Transverse colon (tissue), 4 donors: ENCODE results near the gene TRPV3. TPM values are rescaled to one million over a fixed set of nuclear protein-coding genes. Genes with fewer than 3 reads are reported as not detected.
"Not testable (repeated sequence)": the region's sequence is repeated elsewhere in the genome, so short reads cannot be mapped to it uniquely, and the experiment has no call there.

Source experiments
- DNase-seq: peaks from one replicate; pipeline ENCODE4 v3.0.0-alpha.2; 2019
- H3K27ac ChIP-seq, 4 donors: fragments of 200-600 bp; sonication (generic); 2 replicates each; pipeline ENCODE4 v1.5.1; 2016 to 2018; ENCODE audit warnings: inconsistent platforms in 4 of 4
- H3K27me3 ChIP-seq: fragments of 200-600 bp; sonication (generic); 2 replicates; pipeline ENCODE4 v1.5.1; 2017; ENCODE audit warnings: inconsistent platforms
- H3K36me3 ChIP-seq, 4 donors: fragments of 200-600 bp; sonication (generic); 2 replicates each; pipeline ENCODE4 v1.5.1; 2017 to 2019; ENCODE audit warnings: inconsistent platforms in 4 of 4
- H3K4me1 ChIP-seq, 4 donors: fragments of 200-600 bp; sonication (generic); 2 replicates each; pipeline ENCODE4 v1.5.1; 2017 to 2020; ENCODE audit warnings: inconsistent platforms in 4 of 4
- H3K4me3 ChIP-seq, 4 donors: fragments of 200-600 bp; sonication (generic); 1 replicate in 1 of 4; 2 replicates in 3 of 4; pipeline versions ENCODE4 v1.5.1 to v1.6.1; 2017 to 2019; ENCODE audit warnings: inconsistent platforms in 4 of 4
- H3K9me3 ChIP-seq, 2 donors: fragments of 200-600 bp; sonication (generic); 2 replicates each; pipeline ENCODE4 v1.5.1; 2017 to 2019; ENCODE audit warnings: inconsistent platforms in 2 of 2
- EP300 ChIP-seq: sonication (generic); formaldehyde crosslinking; IDR thresholded peaks from one replicate; pipeline ENCODE4 v1.6.1; 2017; ENCODE audit warnings: antibody characterized with exemption, low read depth
- POLR2A ChIP-seq: fragments of 450-650 bp; IDR thresholded peaks from one replicate; pipeline ENCODE4 v1.6.1; 2016; ENCODE audit warnings: antibody characterized with exemption, mild to moderate bottlenecking, moderate library complexity
- POLR2AphosphoS5 ChIP-seq, 3 donors: sonication (generic); formaldehyde crosslinking; IDR thresholded peaks; one replicate each; pipeline ENCODE4 v1.6.1; 2016; ENCODE audit warnings: antibody characterized with exemption in 3 of 3
- WGBS, 2 donors: methylation state at CpG; one replicate each; pipeline ENCODE4 v1.1.5; 2018; ENCODE audit warnings: low coverage in 1 of 2; 5-methylcytosine and 5-hydroxymethylcytosine counted together
- in situ Hi-C, 4 donors: fragments of 200-750 bp; cut with MboI; loops; one replicate each; pipeline versions ENCODE4 v1.15.0 to v1.15.1; 2017; ENCODE audit warnings: low sequenced_read_pairs in 3 of 4, low pct_ligation_motif_present in 1 of 4, low pct_unique_long_range_greater_than_20kb in 1 of 4
- intact Hi-C: fragments of 100-400 bp; cut with DNase I; formaldehyde crosslinking; loops from one replicate; pipeline ENCODE4 v1.15.1; 2023; ENCODE audit warnings: low total_unique reads
- total RNA-seq, 4 donors: library from RNA; depleted of rRNA; stranded (reverse); fragments of >200 nt; gene quantifications; one replicate each; pipeline ENCODE4 v1.1.0, GENCODE V29; 2016
- TF ChIP-seq, protein P1 (sequence below), 5 experiments: fragments of 200-600 bp in 3 of 5; fragments of 450-650 bp in 2 of 5; sonication (generic) in 3 of 5; IDR thresholded peaks; 1 replicate in 2 of 5; 2 replicates in 3 of 5; pipeline ENCODE4 v1.5.1; 2016 to 2017; ENCODE audit warnings: antibody characterized with exemption in 5 of 5, inconsistent platforms in 3 of 5, mild to moderate bottlenecking in 2 of 5, moderate library complexity in 1 of 5

The TRPV3 gene
- total RNA-seq, 4 donors from 2014 or later: 0.20 to 7.1 (median 3.7) TPM

DNA sequence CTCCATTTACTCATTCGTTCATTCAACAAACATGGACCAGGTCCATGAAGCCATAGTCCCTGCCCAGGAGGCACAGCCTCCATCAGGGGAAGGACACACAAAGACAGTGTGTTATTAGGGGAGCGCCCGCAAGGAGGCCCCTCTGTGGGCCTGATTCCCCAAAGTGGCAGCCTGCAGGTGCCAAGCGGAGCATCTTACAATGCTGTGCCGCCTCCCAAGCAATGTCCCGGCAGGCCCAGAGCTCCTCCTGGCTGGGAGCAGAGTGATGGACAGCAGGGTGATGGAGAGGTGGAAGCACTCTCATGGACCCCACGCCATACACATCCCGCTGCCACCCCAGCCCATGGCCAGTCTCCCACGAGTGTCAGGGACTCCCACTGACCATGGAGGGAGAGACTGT lies 25.8 kb upstream of the TRPV3 start:
- WGBS, 2 donors: 95% methylated on average over 9 of the region's 9 CpGs; no CpG with 5 or more reads in 1 of the 2 donors
- H3K4me1 ChIP-seq: no peaks in the 10 kb centered on the region
- intact Hi-C loops: no loop called here

DNA sequence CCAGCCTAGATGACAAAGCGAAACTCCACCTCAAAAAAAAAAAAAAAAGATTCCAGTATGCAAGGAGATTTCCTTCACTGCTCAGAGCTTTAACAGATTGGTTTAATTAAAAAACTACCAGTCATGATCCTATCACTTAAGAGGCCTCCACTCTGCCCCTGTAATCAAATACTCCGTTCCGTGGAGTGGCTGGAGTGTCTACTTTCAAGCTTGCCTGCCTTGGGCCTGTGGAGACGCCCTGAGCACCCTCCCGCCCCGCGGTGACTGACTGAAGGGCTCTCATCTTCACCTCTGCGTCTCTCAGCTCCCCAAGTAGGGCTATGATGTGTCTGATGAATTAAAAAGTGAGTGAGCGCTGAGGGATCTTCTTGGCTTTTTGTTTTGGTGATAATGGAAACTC lies 25.3 kb upstream of the TRPV3 start:
- Histone ChIP-seq H3K4me1 (no peaks in the 10 kb centered on the region), H3K27ac (no peak overlapping the region), H3K36me3 (peaks cover 0 to 6% (median 0%) of the 10 kb centered on the region in 4 donors), H3K9me3 (no peaks in the 10 kb centered on the region), H3K4me3 (no peak overlapping the region), H3K27me3 (no peaks in the 10 kb centered on the region)
- WGBS, 2 donors: 95 to 96% methylated on average over 8 to 9 of the region's 9 CpGs
- TF ChIP-seq EP300: no peak
- no peak for TF ChIP-seq POLR2A
- TF ChIP-seq, protein P1, sequence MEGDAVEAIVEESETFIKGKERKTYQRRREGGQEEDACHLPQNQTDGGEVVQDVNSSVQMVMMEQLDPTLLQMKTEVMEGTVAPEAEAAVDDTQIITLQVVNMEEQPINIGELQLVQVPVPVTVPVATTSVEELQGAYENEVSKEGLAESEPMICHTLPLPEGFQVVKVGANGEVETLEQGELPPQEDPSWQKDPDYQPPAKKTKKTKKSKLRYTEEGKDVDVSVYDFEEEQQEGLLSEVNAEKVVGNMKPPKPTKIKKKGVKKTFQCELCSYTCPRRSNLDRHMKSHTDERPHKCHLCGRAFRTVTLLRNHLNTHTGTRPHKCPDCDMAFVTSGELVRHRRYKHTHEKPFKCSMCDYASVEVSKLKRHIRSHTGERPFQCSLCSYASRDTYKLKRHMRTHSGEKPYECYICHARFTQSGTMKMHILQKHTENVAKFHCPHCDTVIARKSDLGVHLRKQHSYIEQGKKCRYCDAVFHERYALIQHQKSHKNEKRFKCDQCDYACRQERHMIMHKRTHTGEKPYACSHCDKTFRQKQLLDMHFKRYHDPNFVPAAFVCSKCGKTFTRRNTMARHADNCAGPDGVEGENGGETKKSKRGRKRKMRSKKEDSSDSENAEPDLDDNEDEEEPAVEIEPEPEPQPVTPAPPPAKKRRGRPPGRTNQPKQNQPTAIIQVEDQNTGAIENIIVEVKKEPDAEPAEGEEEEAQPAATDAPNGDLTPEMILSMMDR (IDR thresholded peaks at IDR 0.05): no peak
- no peak for TF ChIP-seq POLR2AphosphoS5 (IDR thresholded peaks at IDR 0.05)
- DNase-seq: no peak
- intact Hi-C loops (no loop called here), in situ Hi-C loops (no loop called here)

More for the DNA sequence above, 25.8 kb upstream of the TRPV3 start:
- Histone ChIP-seq H3K4me3 (no peak overlapping the region), H3K9me3 (no peaks in the 10 kb centered on the region), H3K27me3 (no peaks in the 10 kb centered on the region), H3K36me3 (peaks cover 0 to 6% (median 0%) of the 10 kb centered on the region in 4 donors), H3K27ac (no peak overlapping the region)
- in situ Hi-C loops: no loop called here
- no peak for DNase-seq
- no peak for TF ChIP-seq POLR2AphosphoS5 (IDR thresholded peaks at IDR 0.05)
- TF ChIP-seq, protein P1 (IDR thresholded peaks at IDR 0.05): no peak
- TF ChIP-seq EP300: no peak
- no peak for TF ChIP-seq POLR2A

DNA sequence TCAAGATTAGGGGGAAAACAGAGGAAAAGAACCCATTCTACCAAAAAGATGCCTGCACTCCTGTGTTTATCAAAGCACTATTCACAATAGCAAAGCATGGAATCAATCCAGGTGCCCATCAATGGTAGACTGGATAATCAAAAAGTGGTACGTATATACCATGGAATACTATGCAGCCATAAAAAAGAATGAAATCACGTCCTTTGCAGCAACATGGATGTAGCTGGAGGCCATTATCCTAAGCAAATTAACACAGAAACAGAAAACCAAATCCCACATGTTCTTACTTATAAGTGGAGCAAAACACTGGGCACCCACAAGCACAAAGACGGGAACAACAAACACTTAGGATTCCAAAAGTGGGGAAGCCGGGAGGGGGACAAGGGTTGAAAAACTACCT lies 21.1 kb upstream of the TRPV3 start:
- in situ Hi-C loops, H3K4me3 ChIP-seq, H3K9me3 ChIP-seq, intact Hi-C loops, H3K36me3 ChIP-seq, H3K4me1 ChIP-seq, H3K27me3 ChIP-seq, DNase-seq, H3K27ac ChIP-seq: not testable (repeated sequence)
- WGBS, 2 donors: 83 to 84% methylated on average over 3 to 4 of the region's 4 CpGs

DNA sequence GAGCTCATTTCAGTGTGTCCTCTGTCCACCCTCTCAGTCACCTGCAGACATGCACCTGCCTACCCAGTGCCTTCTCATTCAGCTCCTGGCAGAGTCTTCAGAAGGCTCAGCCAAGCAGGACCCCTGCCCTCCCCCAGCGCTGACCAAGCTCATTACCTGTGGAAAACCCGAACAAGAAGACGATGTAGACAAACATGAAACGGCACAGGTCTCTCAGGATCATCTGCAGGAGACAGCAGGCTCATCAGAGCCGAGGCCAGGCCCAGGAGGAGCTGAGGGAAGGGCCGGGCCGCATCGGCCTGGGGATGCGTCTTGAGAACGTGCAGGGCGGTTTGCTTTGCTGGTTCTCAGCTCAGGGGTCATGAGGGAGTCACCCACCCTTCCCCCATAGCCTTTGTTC lies 19.4 kb upstream of the TRPV3 start:
- WGBS, 2 donors: 80 to 94% methylated on average over 1 to 11 of the region's 11 CpGs
- no peak for DNase-seq
- TF ChIP-seq, protein P1 (IDR thresholded peaks at IDR 0.05): no peak
- TF ChIP-seq POLR2AphosphoS5 (IDR thresholded peaks at IDR 0.05): no peak
- no peak for TF ChIP-seq EP300
- TF ChIP-seq POLR2A: no peak
- Histone ChIP-seq H3K27ac (no peak overlapping the region), H3K27me3 (no peaks in the 10 kb centered on the region), H3K4me3 (no peak overlapping the region), H3K4me1 (no peaks in the 10 kb centered on the region), H3K9me3 (no peaks in the 10 kb centered on the region), H3K36me3 (no peaks in the 10 kb centered on the region)
- intact Hi-C loops: no loop called here
- in situ Hi-C loops: no loop called here

DNA sequence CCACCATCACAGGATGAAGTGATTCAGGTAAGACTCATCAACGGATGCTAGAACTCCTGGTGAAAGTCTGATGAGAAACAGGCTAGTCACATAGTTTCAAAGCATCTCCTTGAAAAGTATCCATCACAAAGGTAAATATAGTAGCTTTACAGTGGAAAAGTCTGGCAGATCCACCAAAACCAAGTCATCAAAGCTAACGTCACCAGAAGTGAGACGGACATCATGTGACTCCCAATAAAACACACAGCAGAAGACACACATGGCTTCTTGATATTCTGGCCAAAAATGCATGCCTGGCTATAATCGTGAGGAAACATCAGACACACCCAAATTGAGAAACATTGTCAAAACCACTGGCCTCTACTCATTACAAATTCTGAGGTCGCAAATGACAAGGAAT lies 17.9 kb upstream of the TRPV3 start:
- Histone ChIP-seq H3K27me3 (no peaks in the 10 kb centered on the region), H3K36me3 (peaks cover 0 to 4% (median 0%) of the 10 kb centered on the region in 4 donors), H3K4me3 (no peak overlapping the region), H3K9me3 (no peaks in the 10 kb centered on the region), H3K4me1 (no peaks in the 10 kb centered on the region), H3K27ac (no peak overlapping the region)
- in situ Hi-C loops (no loop called here), intact Hi-C loops (no loop called here)
- WGBS, 2 donors: 82 to 91% methylated on average over 5 of the region's 5 CpGs
- TF ChIP-seq EP300: no peak
- TF ChIP-seq, protein P1 (IDR thresholded peaks at IDR 0.05): no peak
- no peak for TF ChIP-seq POLR2AphosphoS5 (IDR thresholded peaks at IDR 0.05)
- TF ChIP-seq POLR2A: no peak
- DNase-seq: no peak
